Activated T-helper 9 cell treated with anti-CD3 and anti-CD28 coated beads, Interleukin-2, amount 50 U/mL, for 16 hours (primary cell): ENCODE data around the gene TROAP.
"Not testable (repeated sequence)": the region's sequence is repeated elsewhere in the genome, so short reads cannot be mapped to it uniquely, and the experiment has no call there.

Experiments used
- DNase-seq: peaks from one replicate; pipeline ENCODE4 v3.0.0-alpha.2; 2020; ENCODE audit warnings: low read depth

TROAP gene

GRCh38 chr12:49369411-49370145 lies 46.5 kb downstream of the TROAP start:
- no peak for DNase-seq

- DNase-seq = no peak
These were observed 47.5 kb downstream of the TROAP start for GRCh38 chr12:49370539-49370938.

- DNase-seq = no peak
These were observed 52.4 kb downstream of the TROAP start for GRCh38 chr12:49375406-49375805.

- no peak for DNase-seq
These were observed 54.3 kb downstream of the TROAP start for GRCh38 chr12:49377386-49377785.

GRCh38 chr12:49380184-49380583 lies 57.1 kb downstream of the TROAP start:
- not testable (repeated sequence) for DNase-seq
